Osteoblast (primary cell): Measurements from ENCODE around the gene PARD3. TPM values are rescaled to one million over a fixed set of nuclear protein-coding genes. Genes with fewer than 3 reads are reported as not detected.

ENCODE experiments used
- DNase-seq: peaks from one replicate; pipeline ENCODE4 v3.0.0; 2011; ENCODE audit warnings: low spot score, mixed read lengths; ENCODE audit not compliant: insufficient read length; ENCODE audit errors: missing footprints
- H2AFZ ChIP-seq: 2 replicates; pipeline ENCODE4 v1.6.0; 2011; ENCODE audit warnings: mild to moderate bottlenecking, low read length
- H3K27ac ChIP-seq: 2 replicates; pipeline ENCODE4 v1.5.1; 2011; ENCODE audit warnings: mild to moderate bottlenecking, low read depth, low read length, moderate library complexity
- H3K27me3 ChIP-seq: 2 replicates; pipeline ENCODE4 v1.6.0; 2012; ENCODE audit warnings: mild to moderate bottlenecking, control low read depth, inconsistent platforms, low read length, moderate library complexity; ENCODE audit not compliant: insufficient read depth
- H3K36me3 ChIP-seq: 2 replicates; pipeline ENCODE4 v1.5.1; 2011; ENCODE audit warnings: mild to moderate bottlenecking, low read length, control low read depth, moderate library complexity; ENCODE audit not compliant: insufficient read depth
- H3K4me1 ChIP-seq: 2 replicates; pipeline ENCODE4 v1.5.1; 2011; ENCODE audit warnings: mild to moderate bottlenecking, low read length, control low read depth, moderate library complexity; ENCODE audit not compliant: insufficient read depth
- H3K4me2 ChIP-seq: 2 replicates; pipeline ENCODE4 v1.6.0; 2011; ENCODE audit warnings: mild to moderate bottlenecking, low read length; ENCODE audit not compliant: insufficient read depth
- H3K4me3 ChIP-seq: fragments of 200-600 bp; sonication (generic); 3 replicates; pipeline ENCODE4 v1.5.1; 2012; ENCODE audit warnings: mild to moderate bottlenecking, low read length, inconsistent platforms; ENCODE audit not compliant: insufficient read depth
- H3K79me2 ChIP-seq: 2 replicates; pipeline ENCODE4 v1.6.0; 2012; ENCODE audit warnings: mild to moderate bottlenecking, low read length, control low read depth, inconsistent platforms; ENCODE audit not compliant: insufficient read depth
- H3K9me3 ChIP-seq: 2 replicates; pipeline ENCODE4 v1.5.1; 2011; ENCODE audit warnings: low read depth, low read length, control low read depth
- H4K20me1 ChIP-seq: 2 replicates; pipeline ENCODE4 v1.6.0; 2012; ENCODE audit warnings: mild to moderate bottlenecking, low read length, control low read depth; ENCODE audit not compliant: insufficient read depth
- total RNA-seq: library from RNA; depleted of rRNA; stranded (reverse); fragments of >200 nt; gene quantifications from 2 replicates; pipeline ENCODE4 v1.2.3, GENCODE V29; 2012
- TF ChIP-seq, protein P1 (sequence below): IDR thresholded peaks from 2 replicates; pipeline ENCODE4 v1.5.1; 2011; ENCODE audit warnings: mild to moderate bottlenecking, low read depth, low read length, moderate library complexity; ENCODE audit errors: extremely low read depth

PARD3 gene
- total RNA-seq, 1 donor: 71.7 TPM

DNA sequence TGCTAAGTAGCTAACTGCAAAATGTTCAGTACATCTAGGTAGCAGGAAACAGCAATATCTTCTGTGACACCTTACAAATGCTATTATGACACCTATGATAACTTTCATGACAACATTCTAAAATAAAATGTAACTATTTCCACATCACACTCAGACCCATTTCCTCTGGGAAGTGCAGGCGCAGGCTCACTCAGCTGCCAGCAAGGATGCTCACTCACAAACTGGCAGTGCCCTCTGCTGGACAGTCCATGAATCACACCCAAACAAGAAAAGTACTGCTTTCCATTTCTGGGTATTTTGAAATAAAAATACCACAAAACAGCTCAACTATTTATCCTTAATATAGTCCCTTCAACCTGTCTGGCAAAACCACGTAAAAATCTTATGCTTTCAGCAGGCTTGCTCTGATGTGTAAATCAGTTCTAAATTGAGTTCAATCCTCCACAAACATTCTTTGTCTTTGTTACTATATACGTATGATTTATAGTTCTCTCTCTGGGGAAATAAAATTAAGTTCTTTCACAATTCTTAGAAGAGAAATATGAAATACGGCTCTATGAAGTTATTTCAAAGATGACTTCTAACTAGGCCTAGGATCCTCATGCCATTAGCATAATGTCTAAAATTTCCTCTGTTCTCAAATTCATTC is 176.6 kb downstream of the PARD3 start:
- TF ChIP-seq, protein P1, sequence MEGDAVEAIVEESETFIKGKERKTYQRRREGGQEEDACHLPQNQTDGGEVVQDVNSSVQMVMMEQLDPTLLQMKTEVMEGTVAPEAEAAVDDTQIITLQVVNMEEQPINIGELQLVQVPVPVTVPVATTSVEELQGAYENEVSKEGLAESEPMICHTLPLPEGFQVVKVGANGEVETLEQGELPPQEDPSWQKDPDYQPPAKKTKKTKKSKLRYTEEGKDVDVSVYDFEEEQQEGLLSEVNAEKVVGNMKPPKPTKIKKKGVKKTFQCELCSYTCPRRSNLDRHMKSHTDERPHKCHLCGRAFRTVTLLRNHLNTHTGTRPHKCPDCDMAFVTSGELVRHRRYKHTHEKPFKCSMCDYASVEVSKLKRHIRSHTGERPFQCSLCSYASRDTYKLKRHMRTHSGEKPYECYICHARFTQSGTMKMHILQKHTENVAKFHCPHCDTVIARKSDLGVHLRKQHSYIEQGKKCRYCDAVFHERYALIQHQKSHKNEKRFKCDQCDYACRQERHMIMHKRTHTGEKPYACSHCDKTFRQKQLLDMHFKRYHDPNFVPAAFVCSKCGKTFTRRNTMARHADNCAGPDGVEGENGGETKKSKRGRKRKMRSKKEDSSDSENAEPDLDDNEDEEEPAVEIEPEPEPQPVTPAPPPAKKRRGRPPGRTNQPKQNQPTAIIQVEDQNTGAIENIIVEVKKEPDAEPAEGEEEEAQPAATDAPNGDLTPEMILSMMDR: peak; percentile 97
- Histone ChIP-seq H3K9me3 (no peaks in the 10 kb centered on the region), H3K79me2 (peaks cover 21% of the 10 kb centered on the region), H3K36me3 (no peaks in the 10 kb centered on the region), H2AFZ (no peak overlapping the region), H3K27me3 (no peaks in the 10 kb centered on the region), H3K27ac (peak overlapping the region; percentile 5), H3K4me1 (peaks cover 9% of the 10 kb centered on the region), H3K4me2 (peak overlapping the region; percentile 18), H3K4me3 (no peak overlapping the region), H4K20me1 (peaks cover 31% of the 10 kb centered on the region)
- DNase-seq: peak; percentile 88

DNA sequence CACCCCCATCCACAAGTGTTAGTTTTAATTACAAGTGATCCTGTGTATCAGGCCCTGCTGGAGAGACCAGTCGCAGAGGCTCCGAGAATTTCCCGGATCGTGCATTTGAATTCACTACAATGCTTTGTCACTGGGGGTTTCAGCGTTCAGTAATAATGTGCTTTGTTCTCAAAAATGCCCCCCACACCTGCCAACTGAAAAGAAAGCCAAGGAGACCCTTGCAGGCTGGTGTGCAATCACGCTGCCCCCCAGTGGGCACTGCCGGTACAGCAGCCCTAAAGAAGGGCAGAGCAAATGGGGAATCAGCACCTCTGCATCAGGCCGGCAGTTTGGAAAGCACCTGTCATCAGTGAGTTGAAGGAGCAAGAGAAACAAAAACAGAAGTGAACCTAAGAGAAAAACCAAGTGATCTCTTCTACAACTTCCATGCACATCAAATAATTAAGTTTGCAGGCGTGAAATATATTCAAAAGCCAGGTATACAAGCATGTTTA is 177.6 kb downstream of the PARD3 start:
- Histone ChIP-seq H3K79me2 (peaks cover 21% of the 10 kb centered on the region), H3K27me3 (no peaks in the 10 kb centered on the region), H4K20me1 (peaks cover 25% of the 10 kb centered on the region), H3K4me1 (peaks cover 9% of the 10 kb centered on the region), H3K9me3 (no peaks in the 10 kb centered on the region), H3K4me2 (no peak overlapping the region), H2AFZ (no peak overlapping the region), H3K4me3 (no peak overlapping the region), H3K36me3 (no peaks in the 10 kb centered on the region), H3K27ac (no peak overlapping the region)
- DNase-seq: no peak
- TF ChIP-seq, protein P1: peak; percentile 99

DNA sequence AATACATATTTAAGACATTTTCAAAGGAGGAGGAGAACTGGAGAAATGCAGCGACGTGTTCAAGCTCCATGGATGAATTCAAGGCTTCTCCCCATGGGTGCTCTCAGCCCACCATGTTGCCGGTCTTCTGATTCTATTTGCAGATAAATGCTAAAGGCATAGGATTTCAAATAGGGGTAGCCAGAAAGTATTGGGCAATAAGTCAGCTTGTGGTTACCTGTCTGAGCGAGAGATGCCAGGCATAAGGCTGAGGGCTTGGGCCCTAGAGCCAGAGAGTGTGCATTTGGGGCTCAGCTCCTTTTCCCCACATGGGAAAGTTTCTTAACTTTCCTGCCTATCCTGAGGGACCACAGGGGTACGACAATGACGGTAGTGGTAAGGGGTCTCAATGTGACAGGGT is 180.0 kb downstream of the PARD3 start:
- no peaks in the 10 kb centered on the region for H3K9me3 ChIP-seq
- H2AFZ ChIP-seq: no peak overlapping the region
- peaks cover 23% of the 10 kb centered on the region for H4K20me1 ChIP-seq
- H3K4me3 ChIP-seq: no peak overlapping the region
- TF ChIP-seq, protein P1: no peak
- peaks cover 9% of the 10 kb centered on the region for H3K4me1 ChIP-seq
- no peak overlapping the region for H3K27ac ChIP-seq
- H3K4me2 ChIP-seq: no peak overlapping the region
- DNase-seq: no peak
- H3K36me3 ChIP-seq: no peaks in the 10 kb centered on the region
- peaks cover 17% of the 10 kb centered on the region for H3K79me2 ChIP-seq
- no peaks in the 10 kb centered on the region for H3K27me3 ChIP-seq

DNA sequence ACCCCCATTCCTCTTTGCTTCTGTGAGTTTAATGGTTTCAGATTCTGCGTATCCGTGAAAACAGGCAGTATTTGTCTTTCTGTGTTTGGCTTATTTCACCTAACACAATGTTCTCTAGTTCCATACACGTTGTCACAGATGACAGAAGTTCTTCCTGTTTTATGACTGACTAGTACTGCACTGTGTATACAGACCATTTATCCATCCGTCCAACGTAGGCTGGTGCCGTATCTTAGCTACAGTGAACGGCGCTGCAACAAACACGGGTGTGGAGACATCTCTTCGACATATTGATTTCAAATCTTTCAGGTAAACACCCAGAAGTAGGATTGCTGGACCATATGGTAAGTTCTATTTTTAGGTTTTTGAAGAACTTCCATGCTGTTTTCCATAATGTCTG is 181.7 kb downstream of the PARD3 start:
- TF ChIP-seq, protein P1: no peak

More for the DNA sequence above, 181.7 kb downstream of the PARD3 start:
- Histone ChIP-seq H3K4me3 (no peak overlapping the region), H3K27me3 (no peaks in the 10 kb centered on the region), H2AFZ (no peak overlapping the region), H3K4me1 (peaks cover 4% of the 10 kb centered on the region), H3K9me3 (no peaks in the 10 kb centered on the region), H3K4me2 (no peak overlapping the region), H3K36me3 (no peaks in the 10 kb centered on the region), H3K27ac (no peak overlapping the region), H3K79me2 (peaks cover 15% of the 10 kb centered on the region), H4K20me1 (peaks cover 30% of the 10 kb centered on the region)
- DNase-seq: no peak
